Endothelial cell of umbilical vein (primary cell): ENCODE measurements around the gene TSPOAP1. TPM values are rescaled to one million over a fixed set of nuclear protein-coding genes. Genes with fewer than 3 reads are reported as not detected.

Experiments used
- BruUV-seq: library from RNA; stranded (reverse); fragments of 400-500 nt; replicated peaks from 2 replicates; lab custom pipeline; 2021; lab: Mats Ljungman, UMichigan
- CTCF ChIA-PET: fragments of 300-600, 350-600 bp; sonication (Branson Sonifier 250); formaldehyde crosslinking; loops from one replicate; lab custom pipeline; 2021; ENCODE audit warnings: antibody characterized with exemption, inconsistent platforms; lab: Charles Lee
- POLR2A ChIA-PET: fragments of 300-600, 350-600 bp; sonication (Branson Sonifier 250); formaldehyde crosslinking; loops from one replicate; lab custom pipeline; 2021; ENCODE audit warnings: antibody characterized with exemption, inconsistent platforms; lab: Charles Lee
- DNase-seq: peaks from one replicate; pipeline ENCODE4 v3.0.0-alpha.2; 2011; ENCODE audit warnings: low read depth, low spot score
- FAIRE-seq: peaks from 2 replicates; lab custom pipeline; 2011; peaks lifted over from hg19 to GRCh38; lab: Jason Lieb, UNC
- H2AFZ ChIP-seq: 2 replicates; pipeline ENCODE4 v1.6.0; 2012; ENCODE audit warnings: low read depth, low read length, control low read depth, inconsistent platforms
- H3K27ac ChIP-seq: 2 replicates; pipeline ENCODE4 v1.5.1; 2011; ENCODE audit warnings: low read depth, mild to moderate bottlenecking, control low read depth, low read length, moderate library complexity; ENCODE audit not compliant: insufficient read depth
- H3K27me3 ChIP-seq, 2 experiments: 2 replicates each; pipeline versions ENCODE4 v1.6.0 to v1.6.1; 2011; ENCODE audit warnings: low read length in 2 of 2, mixed read lengths in 1 of 2; ENCODE audit not compliant: control insufficient read depth in 2 of 2, insufficient read depth in 2 of 2
- H3K36me3 ChIP-seq, 2 experiments: 2 replicates in 1 of 2; 3 replicates in 1 of 2; pipeline ENCODE4 v1.5.1; 2011; ENCODE audit warnings: low read length in 2 of 2, mild to moderate bottlenecking in 1 of 2, moderate library complexity in 1 of 2; ENCODE audit not compliant: control insufficient read depth in 2 of 2, insufficient read depth in 2 of 2; ENCODE audit errors: extremely low read depth in 1 of 2
- H3K4me1 ChIP-seq: 3 replicates; pipeline ENCODE4 v1.5.1; 2011; ENCODE audit warnings: mild to moderate bottlenecking, low read length; ENCODE audit not compliant: control insufficient read depth, insufficient read depth; ENCODE audit errors: extremely low read depth
- H3K4me2 ChIP-seq: 2 replicates; pipeline ENCODE4 v1.6.1; 2011; ENCODE audit warnings: low read length, control low read depth, mixed read lengths; ENCODE audit not compliant: insufficient read depth
- H3K4me3 ChIP-seq, 3 experiments: fragments of 200-600 bp in 1 of 3; sonication (generic), shearing (Covaris generic) in 1 of 3; replicated peaks in 1 of 3; 2 replicates each; pipeline ENCODE4 v1.5.1; 2011 to 2016; ENCODE audit warnings: control low read depth in 3 of 3, low read length in 3 of 3, mild to moderate bottlenecking in 2 of 3, inconsistent platforms in 1 of 3, low read depth in 1 of 3, moderate library complexity in 1 of 3; ENCODE audit not compliant: insufficient read depth in 1 of 3
- H3K79me2 ChIP-seq: 2 replicates; pipeline ENCODE4 v1.6.0; 2012; ENCODE audit warnings: low read length, inconsistent platforms; ENCODE audit not compliant: control insufficient read depth, insufficient read depth
- H3K9ac ChIP-seq: replicated peaks from 2 replicates; pipeline ENCODE3; 2011; ENCODE audit warnings: low read length, control low read depth; ENCODE audit not compliant: insufficient read depth; ENCODE audit errors: extremely low read depth
- H3K9me1 ChIP-seq: replicated peaks from 3 replicates; pipeline ENCODE4 v1.6.0; 2011; ENCODE audit warnings: mild to moderate bottlenecking, low read length; ENCODE audit not compliant: control insufficient read depth, insufficient read depth; ENCODE audit errors: extremely low read depth
- H3K9me3 ChIP-seq: replicated peaks from 2 replicates; pipeline ENCODE4 v1.5.1; 2012; ENCODE audit warnings: low read length, inconsistent platforms; ENCODE audit not compliant: control insufficient read depth, insufficient read depth
- H4K20me1 ChIP-seq: replicated peaks from 2 replicates; pipeline ENCODE3; 2011; ENCODE audit warnings: mild to moderate bottlenecking, low read length; ENCODE audit not compliant: control insufficient read depth, insufficient read depth; ENCODE audit errors: extremely low read depth
- CTCF ChIP-seq, 2 donors: IDR thresholded peaks; 1 replicate in 1 of 2; 2 replicates in 1 of 2; pipeline ENCODE4 v1.5.1; 2011; ENCODE audit warnings: low read length in 2 of 2, mild to moderate bottlenecking in 2 of 2, moderate library complexity in 2 of 2, control low read depth in 1 of 2, inconsistent platforms in 1 of 2, low read depth in 1 of 2; ENCODE audit not compliant: insufficient read depth in 1 of 2; ENCODE audit errors: extremely low read depth in 1 of 2
- EZH2 ChIP-seq: IDR thresholded peaks from 2 replicates; pipeline ENCODE4 v1.6.1; 2012; ENCODE audit warnings: borderline replicate concordance, low read depth, mild to moderate bottlenecking, moderate library complexity, low read length, inconsistent platforms; ENCODE audit not compliant: severe bottlenecking
- FOS ChIP-seq: IDR thresholded peaks from 2 replicates; pipeline ENCODE4 v1.6.1; 2011; ENCODE audit warnings: mild to moderate bottlenecking, low read length, moderate library complexity, borderline replicate concordance; ENCODE audit not compliant: insufficient read depth
- GATA2 ChIP-seq: IDR thresholded peaks from 2 replicates; pipeline ENCODE4 v1.7.0; 2011; ENCODE audit warnings: low read depth, mild to moderate bottlenecking, moderate library complexity, mixed read lengths, low read length; ENCODE audit not compliant: insufficient read length, insufficient read depth
- JUN ChIP-seq: IDR thresholded peaks from 2 replicates; pipeline ENCODE4 v1.6.1; 2011; ENCODE audit warnings: borderline replicate concordance, low read depth; ENCODE audit not compliant: insufficient read length, insufficient read depth
- MAX ChIP-seq: IDR thresholded peaks from 2 replicates; pipeline ENCODE4 v1.6.1; 2011; ENCODE audit not compliant: insufficient read depth, insufficient read length
- MYC ChIP-seq: IDR thresholded peaks from one replicate; pipeline ENCODE4 v1.6.1; 2011; ENCODE audit warnings: mild to moderate bottlenecking, low read depth, low read length
- POLR2A ChIP-seq: IDR thresholded peaks from 2 replicates; pipeline ENCODE4 v1.6.1; 2012; ENCODE audit warnings: low read depth, mild to moderate bottlenecking, control low read depth, low read length
- POLR2AphosphoS5 ChIP-seq: IDR thresholded peaks from 2 replicates; pipeline ENCODE4 v1.6.1; 2012; ENCODE audit warnings: low read depth, mild to moderate bottlenecking, control low read depth, low read length, moderate library complexity; ENCODE audit not compliant: insufficient read depth
- dilution Hi-C: fragments of 300-500 bp; cut with MboI; formaldehyde crosslinking; loops from one replicate; pipeline ENCODE4 v1.15.0; 2019; ENCODE audit warnings: low sequenced_read_pairs; ENCODE audit not compliant: extremely low pct_ligation_motif_present
- intact Hi-C: fragments of 100-400 bp; cut with micrococcal nuclease; formaldehyde crosslinking; loops from one replicate; pipeline ENCODE4 v1.10.0; 2022
- polyA plus RNA-seq, 4 experiments: library from polyadenylated mRNA; depleted of rRNA in 3 of 4; stranded (reverse) in 3 of 4; unstranded in 1 of 4; fragments of >200 nt; gene quantifications; 2 replicates each; pipeline versions ENCODE4 v1.2.1 to v1.2.3, GENCODE V29; 2011 to 2012; ENCODE audit warnings: missing spikeins in 1 of 4
- total RNA-seq: library from RNA; stranded (reverse); gene quantifications from 2 replicates; pipeline ENCODE4 v1.2.3, GENCODE V29; 2021

TSPOAP1 gene
- total and polyA plus RNA-seq, 2 donors (not counting 3 experiments of a cell fraction or from before 2014, with no cell fraction given), result not detected

GRCh38 chr17:58308985-58309917 is 19.3 kb downstream of the TSPOAP1 start:
- BruUV-seq, result no TSS peak
- dilution Hi-C loops, result no loop called here

More at GRCh38 chr17:58308985-58309917, 19.3 kb downstream of the TSPOAP1 start:
- TF ChIP-seq MYC, result no peak
- no peak for TF ChIP-seq POLR2AphosphoS5
- no peak for TF ChIP-seq GATA2
- no peak for TF ChIP-seq FOS
- no peak for TF ChIP-seq JUN
- no peak for TF ChIP-seq POLR2A
- no peak for TF ChIP-seq EZH2
- no peak for TF ChIP-seq CTCF (IDR thresholded peaks at IDR 0.05; ENCODE audit: extremely low read depth in 1 of 2, insufficient read depth in 1 of 2, low read depth in 1 of 2, low read length in 2 of 2)
- no peak for TF ChIP-seq MAX
- intact Hi-C loops, result loop anchor here (1.0 kb wide), 1 partner anchor 138 kb away; no protein-coding TSS in a partner anchor
- Histone ChIP-seq H3K9ac (no peak overlapping the region), H3K4me2 (no peak overlapping the region), H3K27me3 (no peaks in the 10 kb centered on the region), H3K4me3 (no peak overlapping the region), H3K79me2 (no peaks in the 10 kb centered on the region), H2AFZ (no peak overlapping the region), H3K9me1 (no peaks in the 10 kb centered on the region), H3K4me1 (no peaks in the 10 kb centered on the region), H3K36me3 (no peaks in the 10 kb centered on the region), H4K20me1 (no peaks in the 10 kb centered on the region), H3K27ac (no peak overlapping the region), H3K9me3 (no peaks in the 10 kb centered on the region)
- ChIA-PET POLR2A (no interaction called here), CTCF (interaction anchor here (1.2 to 2.8 kb wide), 5 partner anchors 9 to 139 kb away, joined by 3 to 26 read pairs (median 6); partner anchors contain the start of genes RNF43 and TSPOAP1)
- no peak for DNase-seq
- no peak for FAIRE-seq
